Neuronal stem cell (in vitro differentiated cells): ENCODE results near the gene BCKDK.

Source experiments
- DNase-seq: peaks from one replicate; pipeline ENCODE4 v3.0.0-alpha.2; 2013; ENCODE audit warnings: low spot score
- H2AFZ ChIP-seq: one replicate; pipeline ENCODE4 v1.6.1; 2013; ENCODE audit warnings: mild to moderate bottlenecking, low read length, inconsistent platforms
- H2AK5ac ChIP-seq: 2 replicates; pipeline ENCODE4 v1.6.1; 2013; ENCODE audit warnings: low read depth, mild to moderate bottlenecking, inconsistent platforms, low read length, moderate library complexity, mixed read lengths
- H2BK120ac ChIP-seq: 2 replicates; pipeline ENCODE4 v1.6.1; 2013; ENCODE audit warnings: low read depth, mild to moderate bottlenecking, inconsistent platforms, low read length, moderate library complexity, mixed read lengths
- H2BK12ac ChIP-seq: one replicate; pipeline ENCODE4 v1.6.1; 2013; ENCODE audit warnings: low read length, inconsistent platforms
- H2BK15ac ChIP-seq: 2 replicates; pipeline ENCODE4 v1.6.1; 2013; ENCODE audit warnings: mild to moderate bottlenecking, low read length, inconsistent platforms, mixed read lengths
- H2BK5ac ChIP-seq: one replicate; pipeline ENCODE4 v1.6.1; 2013; ENCODE audit warnings: inconsistent platforms, mild to moderate bottlenecking, low read length, moderate library complexity
- H3K14ac ChIP-seq: one replicate; pipeline ENCODE4 v1.6.1; 2013; ENCODE audit warnings: low read length, inconsistent platforms
- H3K18ac ChIP-seq: 2 replicates; pipeline ENCODE4 v1.6.1; 2013; ENCODE audit warnings: low read length, inconsistent platforms
- H3K23ac ChIP-seq: 2 replicates; pipeline ENCODE4 v1.6.1; 2013; ENCODE audit warnings: low read depth, mild to moderate bottlenecking, mixed read lengths, low read length, inconsistent platforms; ENCODE audit not compliant: poor library complexity
- H3K27ac ChIP-seq: replicated peaks from 3 replicates; pipeline ENCODE4 v1.5.1; 2013; ENCODE audit warnings: low read length, inconsistent platforms
- H3K27me3 ChIP-seq, 3 experiments: 2 replicates each; pipeline ENCODE4 v1.6.1; 2013; ENCODE audit warnings: low read length in 3 of 3, mild to moderate bottlenecking in 2 of 3, inconsistent platforms in 1 of 3, low read depth in 1 of 3, mixed read lengths in 1 of 3, moderate library complexity in 1 of 3; ENCODE audit not compliant: control insufficient read depth in 3 of 3, insufficient read depth in 3 of 3
- H3K36me3 ChIP-seq, 2 donors: replicated peaks in 1 of 2; 2 replicates each; pipeline ENCODE4 v1.6.1; 2013; ENCODE audit warnings: low read length in 2 of 2; ENCODE audit not compliant: control insufficient read depth in 2 of 2, insufficient read depth in 2 of 2
- H3K4ac ChIP-seq: 2 replicates; pipeline ENCODE4 v1.6.1; 2013; ENCODE audit warnings: inconsistent platforms, mild to moderate bottlenecking, low read length, moderate library complexity
- H3K4me1 ChIP-seq, 2 donors: 1 replicate in 1 of 2; 2 replicates in 1 of 2; pipeline ENCODE4 v1.6.1; 2013; ENCODE audit warnings: low read length in 2 of 2, low read depth in 1 of 2; ENCODE audit not compliant: control insufficient read depth in 2 of 2, insufficient read depth in 1 of 2
- H3K4me2 ChIP-seq: one replicate; pipeline ENCODE4 v1.6.1; 2013; ENCODE audit warnings: mild to moderate bottlenecking, low read length, inconsistent platforms; ENCODE audit not compliant: insufficient read depth, poor library complexity, severe bottlenecking
- H3K4me3 ChIP-seq, 2 donors: 2 replicates each; pipeline ENCODE4 v1.5.1; 2013; ENCODE audit warnings: low read length in 2 of 2, mild to moderate bottlenecking in 2 of 2, inconsistent platforms in 1 of 2, moderate library complexity in 1 of 2
- H3K79me1 ChIP-seq: one replicate; pipeline ENCODE4 v1.6.1; 2013; ENCODE audit warnings: low read depth, mild to moderate bottlenecking, inconsistent platforms, low read length, moderate library complexity
- H3K9ac ChIP-seq: one replicate; pipeline ENCODE4 v1.6.1; 2013; ENCODE audit warnings: mild to moderate bottlenecking, low read depth, low read length, inconsistent platforms; ENCODE audit not compliant: poor library complexity
- H3K9me3 ChIP-seq, 2 donors: replicated peaks in 1 of 2; 2 replicates each; pipeline versions ENCODE3 to v1.6.1; 2013; ENCODE audit warnings: low read length in 2 of 2, mild to moderate bottlenecking in 2 of 2, inconsistent platforms in 1 of 2, low read depth in 1 of 2, mixed read lengths in 1 of 2, moderate library complexity in 1 of 2; ENCODE audit not compliant: control insufficient read depth in 2 of 2, insufficient read depth in 1 of 2
- H4K8ac ChIP-seq: one replicate; pipeline ENCODE4 v1.6.1; 2013; ENCODE audit warnings: low read depth, mild to moderate bottlenecking, inconsistent platforms, low read length, moderate library complexity
- H4K91ac ChIP-seq: one replicate; pipeline ENCODE4 v1.6.1; 2013; ENCODE audit warnings: low read length, low read depth, mild to moderate bottlenecking, inconsistent platforms; ENCODE audit not compliant: poor library complexity
- WGBS, 2 donors: extraction: QIAGEN DNeasy Blood & Tissue Kit; methylation state at CpG; one replicate each; pipeline ENCODE4 v1.1.7; 2013; ENCODE audit warnings: missing lambda C conversion rate in 2 of 2, mixed read lengths in 1 of 2; ENCODE audit not compliant: insufficient read length in 2 of 2, insufficient replicate concordance in 1 of 2; ENCODE audit errors: extremely low coverage in 2 of 2; 5-methylcytosine and 5-hydroxymethylcytosine counted together

The BCKDK gene

GRCh38 chr16:31148281-31148728, 40.1 kb downstream of the BCKDK start:
- no peak for DNase-seq
- Histone ChIP-seq H3K4me1 (peaks cover 0 to 3% of the 10 kb centered on the region in 2 donors), H2BK15ac (peak overlapping the region; percentile 81), H3K4me2 (peak overlapping the region; percentile 52), H3K4me3 (peak overlapping the region in 1 of 2 donors; percentile 68), H3K23ac (peak overlapping the region; percentile 89), H3K36me3 (no peaks in the 10 kb centered on the region), H2AFZ (peak overlapping the region; percentile 53), H3K79me1 (peaks cover 2% of the 10 kb centered on the region), H3K27ac (no peak overlapping the region), H2BK5ac (no peak overlapping the region), H2BK12ac (peak overlapping the region; percentile 95), H3K18ac (peak overlapping the region; percentile 86), H3K9me3 (no peaks in the 10 kb centered on the region), H4K91ac (no peak overlapping the region), H3K4ac (no peak overlapping the region), H3K27me3 (peaks cover 0 to 48% (median 29%) of the 10 kb centered on the region in 3 experiments), H2BK120ac (peak overlapping the region; percentile 41), H2AK5ac (no peak overlapping the region), H4K8ac (peak overlapping the region; percentile 89), H3K9ac (peak overlapping the region; percentile 12), H3K14ac (no peak overlapping the region)
- WGBS, 2 donors, result no CpG with 5 or more reads among the region's 40 CpGs

- Histone ChIP-seq H3K27ac (no peak overlapping the region), H3K18ac (no peak overlapping the region), H2BK15ac (peak overlapping the region; percentile 81), H2AFZ (peak overlapping the region; percentile 22), H2AK5ac (no peak overlapping the region), H3K14ac (no peak overlapping the region), H4K91ac (no peak overlapping the region), H3K4ac (no peak overlapping the region), H3K9ac (no peak overlapping the region), H3K9me3 (no peaks in the 10 kb centered on the region), H2BK120ac (peak overlapping the region; percentile 41), H3K4me2 (no peak overlapping the region), H2BK5ac (no peak overlapping the region), H3K23ac (peak overlapping the region; percentile 35), H3K36me3 (no peaks in the 10 kb centered on the region), H4K8ac (no peak overlapping the region), H3K79me1 (peaks cover 2% of the 10 kb centered on the region), H2BK12ac (no peak overlapping the region), H3K27me3 (peaks cover 0 to 48% (median 28%) of the 10 kb centered on the region in 3 experiments), H3K4me3 (no peak overlapping the region), H3K4me1 (peaks cover 0 to 3% of the 10 kb centered on the region in 2 donors)
- no CpG with 5 or more reads among the region's 25 CpGs for WGBS, 2 donors
- DNase-seq, result no peak
Measured at GRCh38 chr16:31148896-31149295, 40.7 kb downstream of the BCKDK start.

GRCh38 chr16:31149332-31149731, 41.1 kb downstream of the BCKDK start:
- peak overlapping the region; percentile 4 for H2AK5ac ChIP-seq
- H3K79me1 ChIP-seq, result peaks cover 2% of the 10 kb centered on the region

DNA sequence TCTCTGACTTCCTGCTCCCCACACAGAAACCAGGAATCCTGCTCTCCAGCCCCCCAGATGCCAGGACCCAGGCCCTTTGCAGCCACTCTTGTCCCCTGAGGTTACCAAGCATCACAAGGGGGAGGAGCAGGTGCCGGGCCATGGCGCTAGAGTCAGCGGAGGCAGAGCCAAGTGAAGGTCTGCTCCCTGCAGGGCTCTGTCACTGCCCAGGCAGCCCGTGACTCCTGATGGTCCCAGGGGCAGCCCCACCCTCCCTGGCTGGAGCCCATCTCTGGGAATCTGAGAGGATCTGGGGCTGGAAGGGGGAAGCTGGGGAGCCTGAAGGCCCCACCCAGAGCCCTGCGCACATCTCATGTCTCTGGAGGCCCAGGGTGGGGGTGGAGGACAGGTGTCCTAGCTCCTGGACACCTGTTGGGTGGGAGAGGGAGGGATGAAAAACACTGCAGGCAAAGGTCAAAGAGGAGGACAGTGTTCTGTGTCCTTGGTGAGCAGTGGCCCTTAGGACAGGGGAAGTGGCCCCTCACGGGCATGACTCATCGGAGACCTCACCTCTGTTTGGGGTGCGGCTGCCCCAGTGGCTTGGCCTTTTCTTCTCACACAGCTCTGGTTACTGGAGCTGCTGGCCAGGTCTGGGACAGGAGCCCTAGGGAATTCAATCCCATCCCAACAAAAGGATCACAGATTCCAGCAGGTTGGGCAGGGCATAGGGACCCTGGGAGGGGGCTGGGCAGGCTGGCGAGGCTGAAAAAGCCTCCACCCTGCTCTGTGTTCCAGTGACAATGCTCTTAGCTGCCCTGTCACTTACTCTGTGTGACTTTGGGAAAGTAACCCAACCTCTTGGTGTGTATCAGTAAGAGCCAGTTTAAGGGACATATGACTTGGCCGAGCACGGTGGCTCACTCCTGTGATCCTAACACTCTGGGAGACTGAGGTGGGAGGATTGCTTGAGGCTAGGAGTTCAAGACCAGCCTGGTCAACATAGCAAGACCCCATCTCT, 42.0 kb downstream of the BCKDK start, which contains the start of gene PRSS36:
PRSS36 (minus strand) TSS at position 173 of the 997 bp plus-strand sequence; CDS start at position 142, 31 bp downstream.
- Histone ChIP-seq H3K14ac (peak within 1 kb of the TSS; percentile 28), H4K91ac (no peak within 1 kb of the TSS), H3K36me3 (no peaks in the 10 kb centered on the region), H2BK120ac (peak within 1 kb of the TSS; percentile 41), H3K9me3 (no peaks in the 10 kb centered on the region), H3K27me3 (peaks cover 0 to 48% (median 28%) of the 10 kb centered on the region in 3 experiments), H2BK15ac (peak within 1 kb of the TSS; percentile 81), H4K8ac (no peak within 1 kb of the TSS), H2BK12ac (peak within 1 kb of the TSS; percentile 58), H3K4me2 (no peak within 1 kb of the TSS), H3K4ac (no peak within 1 kb of the TSS), H2AFZ (peak within 1 kb of the TSS; percentile 22), H3K79me1 (peaks cover 2% of the 10 kb centered on the region), H3K27ac (no peak within 1 kb of the TSS), H2AK5ac (peak within 1 kb of the TSS; percentile 73), H3K9ac (no peak within 1 kb of the TSS), H3K4me3 (no peak within 1 kb of the TSS), H3K18ac (peak within 1 kb of the TSS; percentile 35), H3K4me1 (peaks cover 0 to 3% of the 10 kb centered on the region in 2 donors), H2BK5ac (no peak within 1 kb of the TSS), H3K23ac (peak within 1 kb of the TSS; percentile 35)
- no CpG with 5 or more reads among the region's 11 CpGs for WGBS, 2 donors
- no peak for DNase-seq

More at GRCh38 chr16:31149332-31149731, 41.1 kb downstream of the BCKDK start:
- Histone ChIP-seq H2BK12ac (no peak overlapping the region), H3K27ac (no peak overlapping the region), H3K14ac (no peak overlapping the region), H2AFZ (peak overlapping the region; percentile 22), H4K8ac (no peak overlapping the region), H3K36me3 (no peaks in the 10 kb centered on the region), H3K4me2 (no peak overlapping the region), H3K9me3 (no peaks in the 10 kb centered on the region), H3K4me1 (peaks cover 0 to 3% of the 10 kb centered on the region in 2 donors), H3K9ac (no peak overlapping the region), H4K91ac (no peak overlapping the region), H2BK5ac (no peak overlapping the region), H3K4ac (no peak overlapping the region), H2BK15ac (no peak overlapping the region), H2BK120ac (no peak overlapping the region), H3K18ac (no peak overlapping the region), H3K27me3 (peaks cover 0 to 48% (median 28%) of the 10 kb centered on the region in 3 experiments), H3K23ac (no peak overlapping the region), H3K4me3 (no peak overlapping the region)
- WGBS, 2 donors, result no CpG with 5 or more reads among the region's 5 CpGs
- no peak for DNase-seq
